HCT116 (cell line): ENCODE data around the gene SETD6. TPM values are rescaled to one million over a fixed set of nuclear protein-coding genes. Genes with fewer than 3 reads are reported as not detected.

Experiments used
- ATAC-seq: fragments of 200-7000 bp; cut with Tn5 transposase; 2 replicates; pipeline ENCODE4 v1.9.1; 2020; ENCODE audit warnings: mild to moderate bottlenecking, moderate library complexity
- BruUV-seq: library from RNA; stranded (reverse); fragments of 400-500 nt; replicated peaks from 2 replicates; lab custom pipeline; 2021; lab: Mats Ljungman, UMichigan
- CTCF ChIA-PET: fragments of 300-600 bp; sonication (Branson Sonifier 250); formaldehyde crosslinking; loops from one replicate; lab custom pipeline; 2021; ENCODE audit warnings: antibody characterized with exemption; lab: Charles Lee
- POLR2A ChIA-PET: fragments of 300-600, 350-600 bp; sonication (Branson Sonifier 250); formaldehyde crosslinking; loops from one replicate; lab custom pipeline; 2021; ENCODE audit warnings: antibody characterized with exemption; lab: Charles Lee
- RAD21 ChIA-PET, 2 experiments: fragments of 300-600 bp; sonication (Branson Sonifier 250); formaldehyde crosslinking; loops; one replicate each; lab custom pipeline; 2023; ENCODE audit warnings: low total read pairs in 2 of 2; ENCODE audit not compliant: uncharacterized antibody in 2 of 2, unreplicated experiment in 2 of 2, low non-redundant PET in 1 of 2; lab: Charles Lee
- DNase-seq: peaks from one replicate; pipeline ENCODE4 v3.0.0-alpha.2; 2010; ENCODE audit warnings: low read depth, low spot score
- H2AFZ ChIP-seq: fragments of 200-600 bp; shearing (Covaris generic), sonication (generic); 2 replicates; pipeline ENCODE4 v1.6.1; 2017; ENCODE audit warnings: low read depth, mixed run types, mixed read lengths, antibody characterized with exemption, low read length; ENCODE audit not compliant: poor library complexity, severe bottlenecking
- H3K27ac ChIP-seq: 2 replicates; pipeline ENCODE4 v1.5.1; 2012; ENCODE audit warnings: low read depth, low read length
- H3K27me3 ChIP-seq: fragments of 200-600 bp; sonication (generic); 2 replicates; pipeline ENCODE4 v1.6.1; 2016; ENCODE audit warnings: mixed run types, low read length, mixed read lengths; ENCODE audit not compliant: insufficient read depth
- H3K36me3 ChIP-seq, 2 experiments: fragments of 200-500 bp in 1 of 2; fragments of 200-600 bp in 1 of 2; sonication (Bioruptor generic) in 1 of 2; sonication (generic) in 1 of 2; 2 replicates each; pipeline versions ENCODE4 v1.5.1 to v1.6.1; 2014 to 2016; ENCODE audit warnings: low read length in 2 of 2, inconsistent platforms in 1 of 2, mixed read lengths in 1 of 2, mixed run types in 1 of 2; ENCODE audit not compliant: insufficient read depth in 2 of 2, control insufficient read depth in 1 of 2
- H3K4me1 ChIP-seq, 2 experiments: fragments of 200-600 bp in 1 of 2; sonication (generic) in 1 of 2; 2 replicates each; pipeline versions ENCODE4 v1.5.1 to v1.6.1; 2012 to 2017; ENCODE audit warnings: low read length in 2 of 2, inconsistent platforms in 1 of 2, mild to moderate bottlenecking in 1 of 2, mixed read lengths in 1 of 2, mixed run types in 1 of 2, moderate library complexity in 1 of 2; ENCODE audit not compliant: insufficient read depth in 2 of 2, control insufficient read depth in 1 of 2
- H3K4me2 ChIP-seq: fragments of 200-600 bp; sonication (generic); 2 replicates; pipeline ENCODE4 v1.6.1; 2017; ENCODE audit warnings: mixed run types, low read length, mixed read lengths
- H3K4me3 ChIP-seq, 2 experiments: fragments of 200-600 bp in 1 of 2; sonication (generic) in 1 of 2; replicated peaks in 1 of 2; 2 replicates each; pipeline ENCODE4 v1.5.1; 2011 to 2016; ENCODE audit warnings: low read length in 2 of 2, control low read depth in 1 of 2, low read depth in 1 of 2, mild to moderate bottlenecking in 1 of 2, mixed read lengths in 1 of 2, mixed run types in 1 of 2
- H3K79me2 ChIP-seq: fragments of 200-600 bp; sonication (generic); 2 replicates; pipeline ENCODE4 v1.6.1; 2017; ENCODE audit warnings: mild to moderate bottlenecking, mixed run types, low read length, moderate library complexity, mixed read lengths; ENCODE audit not compliant: insufficient read depth
- H3K9ac ChIP-seq: fragments of 200-600 bp; sonication (generic); 2 replicates; pipeline ENCODE4 v1.6.1; 2016; ENCODE audit warnings: low read length, mixed read lengths
- H3K9me2 ChIP-seq: fragments of 200-600 bp; sonication (generic), shearing (Covaris generic); 2 replicates; pipeline ENCODE4 v1.6.1; 2017; ENCODE audit warnings: mixed run types, mild to moderate bottlenecking, moderate library complexity; ENCODE audit not compliant: insufficient read depth
- H3K9me3 ChIP-seq, 2 experiments: fragments of 200-500 bp in 1 of 2; fragments of 200-600 bp in 1 of 2; sonication (Bioruptor generic) in 1 of 2; sonication (generic) in 1 of 2; 2 replicates each; pipeline ENCODE4 v1.6.1; 2014 to 2017; ENCODE audit warnings: low read length in 2 of 2, mixed read lengths in 2 of 2, inconsistent platforms in 1 of 2, low read depth in 1 of 2, mild to moderate bottlenecking in 1 of 2, mixed run types in 1 of 2, moderate library complexity in 1 of 2; ENCODE audit not compliant: control insufficient read depth in 1 of 2, insufficient read depth in 1 of 2
- H4K20me1 ChIP-seq: fragments of 200-600 bp; sonication (generic), shearing (Covaris generic); 2 replicates; pipeline ENCODE4 v1.6.1; 2017; ENCODE audit warnings: mixed run types, mild to moderate bottlenecking, moderate library complexity; ENCODE audit not compliant: insufficient read depth
- CBX3 ChIP-seq: IDR thresholded peaks from 2 replicates; pipeline ENCODE4 v1.6.1; 2012; ENCODE audit warnings: low read depth
- CEBPB ChIP-seq: IDR thresholded peaks from 2 replicates; pipeline ENCODE4 v1.6.1; 2012; ENCODE audit warnings: low read depth
- CTCF ChIP-seq, 3 experiments: fragments of 200-600 bp in 1 of 3; sonication (generic) in 1 of 3; IDR thresholded peaks in 2 of 3; conservative IDR thresholded peaks in 1 of 3; 2 replicates each; pipeline ENCODE4 v1.5.1; 2012 to 2017; ENCODE audit warnings: low read depth in 2 of 3, low read length in 2 of 3, antibody characterized with exemption in 1 of 3, borderline replicate concordance in 1 of 3, control low read depth in 1 of 3, mild to moderate bottlenecking in 1 of 3, mixed read lengths in 1 of 3, mixed run types in 1 of 3, moderate library complexity in 1 of 3; ENCODE audit not compliant: insufficient read depth in 1 of 3
- EZH2 ChIP-seq: fragments of 200-600 bp; sonication (generic); IDR thresholded peaks from 2 replicates; pipeline ENCODE4 v1.6.1; 2017; ENCODE audit warnings: antibody characterized with exemption, mixed run types
- EZH2phosphoT487 ChIP-seq: fragments of 200-600 bp; IDR thresholded peaks from 2 replicates; pipeline ENCODE4 v1.6.1; 2018; ENCODE audit warnings: antibody characterized with exemption, borderline replicate concordance
- FOSL1 ChIP-seq: IDR thresholded peaks from 2 replicates; pipeline ENCODE4 v1.6.1; 2012; ENCODE audit warnings: low read depth
- JUND ChIP-seq: IDR thresholded peaks from 2 replicates; pipeline ENCODE4 v1.6.1; 2012
- MAX ChIP-seq: IDR thresholded peaks from 2 replicates; pipeline ENCODE4 v1.6.1; 2012
- POLR2A ChIP-seq: IDR thresholded peaks from 2 replicates; pipeline ENCODE4 v1.7.0; 2011; ENCODE audit warnings: borderline replicate concordance; ENCODE audit not compliant: insufficient read depth, insufficient read length; ENCODE audit errors: extremely low read depth
- POLR2AphosphoS5 ChIP-seq: IDR thresholded peaks from 2 replicates; pipeline ENCODE4 v1.6.1; 2011; ENCODE audit warnings: mild to moderate bottlenecking, low read depth, low read length, moderate library complexity
- RAD21 ChIP-seq: IDR thresholded peaks from 2 replicates; pipeline ENCODE4 v1.6.1; 2012; ENCODE audit warnings: low read depth, mild to moderate bottlenecking
- SIN3A ChIP-seq: IDR thresholded peaks from 2 replicates; pipeline ENCODE4 v1.6.1; 2012; ENCODE audit warnings: low read depth
- SRF ChIP-seq: IDR thresholded peaks from 2 replicates; pipeline ENCODE4 v1.6.1; 2012; ENCODE audit warnings: low read depth
- TCF7L2 ChIP-seq: IDR thresholded peaks from 2 replicates; pipeline ENCODE4 v1.7.0; 2011; ENCODE audit warnings: borderline replicate concordance, inconsistent platforms; ENCODE audit not compliant: insufficient read depth, insufficient read length; ENCODE audit errors: extremely low read depth
- ZBTB33 ChIP-seq: IDR thresholded peaks from 2 replicates; pipeline ENCODE4 v1.6.1; 2011; ENCODE audit warnings: mild to moderate bottlenecking, low read length, moderate library complexity; ENCODE audit not compliant: insufficient replicate concordance; ENCODE audit errors: extremely low read depth
- intact Hi-C: fragments of 100-400 bp; cut with micrococcal nuclease; formaldehyde crosslinking; loops from 2 replicates; pipeline ENCODE4 v1.10.0; 2022
- total RNA-seq: library from RNA; stranded (reverse); gene quantifications from one replicate; pipeline ENCODE4 v1.2.1, GENCODE V29; 2021; ENCODE audit not compliant: unreplicated experiment

The SETD6 gene
- total RNA-seq, 1 experiment from 2014 or later: 26.6 TPM

GRCh38 chr16:58507963-58508670 lies 7.2 kb upstream of the SETD6 start (continued):
- TF ChIP-seq CTCF (IDR thresholded peaks at IDR 0.05 in 2 of 3, conservative IDR thresholded peaks at IDR 0.05 in 1 of 3; ENCODE audit: borderline replicate concordance in 1 of 3, insufficient read depth in 1 of 3, low read depth in 2 of 3, low read length in 2 of 3) (no peak), TCF7L2 (no peak)

GRCh38 chr16:58508671-58509251 lies 6.6 kb upstream of the SETD6 start:
- ATAC-seq: no peak
- no peak for TF ChIP-seq POLR2A
- no peak for TF ChIP-seq EZH2phosphoT487
- TF ChIP-seq EZH2: no peak
- TF ChIP-seq POLR2AphosphoS5: no peak
- no peak for TF ChIP-seq MAX
- TF ChIP-seq SIN3A: no peak
- no peak for TF ChIP-seq CTCF (IDR thresholded peaks at IDR 0.05 in 2 of 3, conservative IDR thresholded peaks at IDR 0.05 in 1 of 3; ENCODE audit: borderline replicate concordance in 1 of 3, insufficient read depth in 1 of 3, low read depth in 2 of 3, low read length in 2 of 3)
- no peak for TF ChIP-seq SRF
- TF ChIP-seq JUND: no peak
- no peak for TF ChIP-seq FOSL1
- no peak for TF ChIP-seq CBX3
- no peak for TF ChIP-seq ZBTB33
- TF ChIP-seq RAD21: no peak
- TF ChIP-seq CEBPB: no peak
- no peaks in the 10 kb centered on the region for H3K27me3 ChIP-seq
- ChIA-PET CTCF (no interaction called here), POLR2A (interaction anchor here (1.9 kb wide), 1 partner anchor 9 kb away, joined by 6 read pairs; the partner anchor contains the start of gene NDRG4), RAD21 (no interaction called here)
- H3K4me1 ChIP-seq: no peaks in the 10 kb centered on the region
- H3K4me3 ChIP-seq: no peak overlapping the region
- no TSS peak for BruUV-seq
- H3K9me2 ChIP-seq: no peaks in the 10 kb centered on the region
- H2AFZ ChIP-seq: no peak overlapping the region
- DNase-seq: no peak
- no peak overlapping the region for H3K27ac ChIP-seq
- no peak overlapping the region for H3K4me2 ChIP-seq
- H3K36me3 ChIP-seq: peaks cover 0 to 20% of the 10 kb centered on the region in 2 experiments; a peak in 1 of 4 replicates
- H3K9ac ChIP-seq: no peak overlapping the region
- H4K20me1 ChIP-seq: no peaks in the 10 kb centered on the region
- peaks cover 33% of the 10 kb centered on the region for H3K79me2 ChIP-seq
- intact Hi-C loops: no loop called here
- H3K9me3 ChIP-seq: no peaks in the 10 kb centered on the region
